Tibial artery (tissue), 4 donors: ENCODE measurements around the gene PLSCR5.

ENCODE experiments used
- DNase-seq, 2 donors: peaks; one replicate each; pipeline ENCODE4 v3.0.0-alpha.2; 2019
- H3K27ac ChIP-seq, 2 donors: fragments of 200-600 bp; sonication (generic) in 1 of 2; 1 replicate in 1 of 2; 2 replicates in 1 of 2; pipeline ENCODE4 v1.5.1; 2018 to 2019; ENCODE audit warnings: mild to moderate bottlenecking in 1 of 2
- H3K27me3 ChIP-seq, 2 donors: fragments of 200-600 bp; sonication (generic) in 1 of 2; one replicate each; pipeline versions ENCODE4 v1.5.1 to v1.6.0; 2016 to 2019
- H3K36me3 ChIP-seq, 3 donors: fragments of 200-600 bp; sonication (generic) in 2 of 3; one replicate each; pipeline ENCODE4 v1.5.1; 2016 to 2019; ENCODE audit warnings: mild to moderate bottlenecking in 2 of 3
- H3K4me1 ChIP-seq, 4 donors: fragments of 200-600 bp; sonication (generic) in 2 of 4; 1 replicate in 3 of 4; 2 replicates in 1 of 4; pipeline ENCODE4 v1.5.1; 2016 to 2019
- H3K4me3 ChIP-seq, 2 donors: fragments of 200-600 bp; sonication (generic) in 1 of 2; 1 replicate in 1 of 2; 2 replicates in 1 of 2; pipeline ENCODE4 v1.5.1; 2018 to 2019; ENCODE audit warnings: mild to moderate bottlenecking in 2 of 2
- H3K9me3 ChIP-seq, 3 donors: fragments of 200-600 bp; sonication (generic) in 1 of 3; one replicate each; pipeline ENCODE4 v1.5.1; 2016 to 2019
- CTCF ChIP-seq, 2 experiments: fragments of 200-600 bp in 1 of 2; fragments of 450-650 bp in 1 of 2; IDR thresholded peaks; one replicate each; pipeline ENCODE4 v1.5.1; 2017 to 2019; ENCODE audit warnings: antibody characterized with exemption in 2 of 2, mild to moderate bottlenecking in 1 of 2, moderate library complexity in 1 of 2
- intact Hi-C: fragments of 100-400 bp; cut with DNase I; formaldehyde crosslinking; loops from one replicate; pipeline ENCODE4 v1.15.0; 2023; ENCODE audit warnings: low total_unique reads

Gene PLSCR5

GRCh38 chr3:146575636-146576035 is 29.5 kb downstream of the PLSCR5 start:
- no peak for DNase-seq
- intact Hi-C loops = no loop called here

GRCh38 chr3:146574173-146574572 is 31.0 kb downstream of the PLSCR5 start:
- no peak for DNase-seq
- no peaks in the 10 kb centered on the region for H3K9me3 ChIP-seq
- no peak for TF ChIP-seq CTCF (IDR thresholded peaks at IDR 0.05)

More at GRCh38 chr3:146575636-146576035, 29.5 kb downstream of the PLSCR5 start:
- Histone ChIP-seq H3K27me3 (no peaks in the 10 kb centered on the region), H3K9me3 (no peaks in the 10 kb centered on the region), H3K36me3 (no peaks in the 10 kb centered on the region), H3K4me3 (no peak overlapping the region), H3K27ac (no peak overlapping the region), H3K4me1 (no peaks in the 10 kb centered on the region)
- TF ChIP-seq CTCF (IDR thresholded peaks at IDR 0.05) = no peak

GRCh38 chr3:146569314-146569713 is 35.8 kb downstream of the PLSCR5 start:
- Histone ChIP-seq H3K27ac (no peak overlapping the region), H3K27me3 (no peaks in the 10 kb centered on the region), H3K4me1 (no peaks in the 10 kb centered on the region), H3K4me3 (no peak overlapping the region), H3K9me3 (no peaks in the 10 kb centered on the region), H3K36me3 (no peaks in the 10 kb centered on the region)
- intact Hi-C loops = no loop called here
- no peak for DNase-seq
- TF ChIP-seq CTCF (IDR thresholded peaks at IDR 0.05) = no peak

More at GRCh38 chr3:146574173-146574572, 31.0 kb downstream of the PLSCR5 start:
- intact Hi-C loops = no loop called here
- Histone ChIP-seq H3K27me3 (no peaks in the 10 kb centered on the region), H3K4me1 (no peaks in the 10 kb centered on the region), H3K4me3 (no peak overlapping the region), H3K27ac (no peak overlapping the region), H3K36me3 (no peaks in the 10 kb centered on the region)

GRCh38 chr3:146566138-146566537 is 39.0 kb downstream of the PLSCR5 start:
- no peaks in the 10 kb centered on the region for H3K36me3 ChIP-seq
- no peak for TF ChIP-seq CTCF (IDR thresholded peaks at IDR 0.05)
- H3K27ac ChIP-seq = no peak overlapping the region
- H3K4me3 ChIP-seq = no peak overlapping the region
- no peaks in the 10 kb centered on the region for H3K4me1 ChIP-seq
- no peaks in the 10 kb centered on the region for H3K9me3 ChIP-seq
- DNase-seq = no peak
- no peaks in the 10 kb centered on the region for H3K27me3 ChIP-seq
- intact Hi-C loops = no loop called here

- Histone ChIP-seq H3K36me3 (no peaks in the 10 kb centered on the region), H3K9me3 (no peaks in the 10 kb centered on the region), H3K27me3 (no peaks in the 10 kb centered on the region), H3K4me3 (no peak overlapping the region), H3K27ac (no peak overlapping the region), H3K4me1 (no peaks in the 10 kb centered on the region)
- intact Hi-C loops = no loop called here
- no peak for DNase-seq
- no peak for TF ChIP-seq CTCF (IDR thresholded peaks at IDR 0.05)
Observed at GRCh38 chr3:146561879-146562278, 43.3 kb downstream of the PLSCR5 start.

- intact Hi-C loops = no loop called here
- no peaks in the 10 kb centered on the region for H3K27me3 ChIP-seq
- TF ChIP-seq CTCF (IDR thresholded peaks at IDR 0.05) = no peak
Observed at GRCh38 chr3:146561463-146561862, 43.7 kb downstream of the PLSCR5 start.

More at GRCh38 chr3:146561463-146561862, 43.7 kb downstream of the PLSCR5 start:
- Histone ChIP-seq H3K27ac (no peak overlapping the region), H3K4me3 (no peak overlapping the region), H3K36me3 (no peaks in the 10 kb centered on the region), H3K9me3 (no peaks in the 10 kb centered on the region), H3K4me1 (no peaks in the 10 kb centered on the region)
- DNase-seq = no peak
